Ramos (cell line): ENCODE data around the gene TAS2R4.
"Not testable (repeated sequence)": the region's sequence is repeated elsewhere in the genome, so short reads cannot be mapped to it uniquely, and the experiment has no call there.

Source experiments
- in situ Hi-C: fragments of 300-500 bp; cut with MboI; formaldehyde crosslinking; loops from one replicate; pipeline ENCODE4 v1.14.3; 2022; ENCODE audit warnings: low sequenced_read_pairs; ENCODE audit not compliant: unreplicated experiment

Gene TAS2R4

DNA sequence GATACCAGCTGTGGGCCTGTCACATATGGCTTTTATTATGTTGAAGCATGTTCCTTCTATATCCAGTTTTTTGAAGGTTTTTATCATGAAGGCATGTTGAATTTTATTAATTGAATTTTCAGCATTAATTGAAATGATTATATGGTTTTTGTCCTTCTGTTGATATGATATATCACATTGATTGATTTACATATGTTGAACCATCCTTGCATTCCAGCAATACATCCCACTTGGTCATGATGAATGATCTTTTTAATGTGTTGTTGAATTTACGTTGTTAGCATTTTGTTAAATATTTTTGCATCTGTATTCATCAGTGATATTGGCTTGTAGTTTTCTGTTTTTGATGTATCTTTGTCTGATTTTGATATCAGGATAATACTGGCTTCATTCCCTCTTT is 43.6 kb downstream of the TAS2R4 start:
- in situ Hi-C loops = no loop called here

DNA sequence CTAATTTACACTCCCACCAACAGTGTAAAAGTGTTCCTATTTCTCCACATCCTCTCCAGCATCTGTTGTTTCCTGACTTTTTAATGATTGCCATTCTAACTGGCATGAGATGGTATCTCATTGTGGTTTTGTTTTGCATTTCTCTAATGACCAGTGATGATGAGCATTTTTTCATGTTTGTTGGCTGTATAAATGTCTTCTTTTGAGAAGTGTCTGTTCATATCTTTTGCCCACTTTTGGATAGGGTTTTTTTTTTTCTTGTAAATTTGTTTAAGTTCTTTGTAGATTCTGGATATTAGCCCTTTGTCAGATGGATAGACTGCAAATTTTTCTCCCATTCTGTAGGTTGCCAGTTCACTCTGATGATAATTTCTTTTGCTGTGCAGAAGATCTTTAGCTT is 46.0 kb downstream of the TAS2R4 start:
- in situ Hi-C loops = not testable (repeated sequence)
